ENCODE measurements around the gene GFRA3. TPM values are rescaled to one million over a fixed set of nuclear protein-coding genes. Genes with fewer than 3 reads are reported as not detected.
"Not testable (repeated sequence)": the region's sequence is repeated elsewhere in the genome, so short reads cannot be mapped to it uniquely, and the experiment has no call there.

GFRA3 gene
- total RNA-seq, 1 donor from 2014 or later = 0.82 TPM

GRCh38 chr5:138263581-138263980 is 10.8 kb downstream of the GFRA3 start:
- no peak for TF ChIP-seq CTCF (IDR thresholded peaks at IDR 0.05; ENCODE audit: borderline replicate concordance)

GRCh38 chr5:138258704-138259292 is 15.6 kb downstream of the GFRA3 start:
- no peaks in the 10 kb centered on the region for H3K4me1 ChIP-seq
- H3K36me3 ChIP-seq = no peaks in the 10 kb centered on the region
- no peak overlapping the region for H3K27ac ChIP-seq (replicated peaks)
- no peaks in the 10 kb centered on the region for H3K9me3 ChIP-seq (replicated peaks)
- no peak for TF ChIP-seq CTCF (IDR thresholded peaks at IDR 0.05; ENCODE audit: borderline replicate concordance)
- DNase-seq = no peak
- H3K27me3 ChIP-seq (ENCODE audit: low read depth) = peaks cover 6% of the 10 kb centered on the region
- H3K4me3 ChIP-seq = no peak overlapping the region
- intact Hi-C loops (cut with micrococcal nuclease) = no loop called here

More at GRCh38 chr5:138263581-138263980, 10.8 kb downstream of the GFRA3 start:
- Histone ChIP-seq H3K4me3 (no peak overlapping the region), H3K36me3 (no peaks in the 10 kb centered on the region), H3K27me3 (ENCODE audit: low read depth) (peaks cover 19% of the 10 kb centered on the region), H3K9me3 (replicated peaks) (no peaks in the 10 kb centered on the region), H3K4me1 (no peaks in the 10 kb centered on the region), H3K27ac (replicated peaks) (no peak overlapping the region)
- intact Hi-C loops (cut with micrococcal nuclease) = no loop called here
- no peak for DNase-seq

GRCh38 chr5:138257583-138257982 is 16.8 kb downstream of the GFRA3 start:
- intact Hi-C loops (cut with micrococcal nuclease) = no loop called here
- Histone ChIP-seq H3K4me3 (no peak overlapping the region), H3K27me3 (ENCODE audit: low read depth) (peaks cover 13% of the 10 kb centered on the region), H3K36me3 (no peaks in the 10 kb centered on the region), H3K4me1 (no peaks in the 10 kb centered on the region), H3K9me3 (replicated peaks) (no peaks in the 10 kb centered on the region), H3K27ac (replicated peaks) (no peak overlapping the region)
- no peak for DNase-seq
- no peak for TF ChIP-seq CTCF (IDR thresholded peaks at IDR 0.05; ENCODE audit: borderline replicate concordance)

- H3K4me1 ChIP-seq = no peaks in the 10 kb centered on the region
- H3K9me3 ChIP-seq (replicated peaks) = no peaks in the 10 kb centered on the region
- TF ChIP-seq CTCF (IDR thresholded peaks at IDR 0.05; ENCODE audit: borderline replicate concordance) = no peak
- H3K27ac ChIP-seq (replicated peaks) = no peak overlapping the region
- no peak overlapping the region for H3K4me3 ChIP-seq
- peaks cover 13% of the 10 kb centered on the region for H3K27me3 ChIP-seq (ENCODE audit: low read depth)
- intact Hi-C loops (cut with micrococcal nuclease) = no loop called here
- DNase-seq = no peak
- no peaks in the 10 kb centered on the region for H3K36me3 ChIP-seq
Measured at GRCh38 chr5:138252944-138253343, 21.5 kb downstream of the GFRA3 start.

- H3K9me3 ChIP-seq (replicated peaks); H3K27me3 ChIP-seq (ENCODE audit: low read depth); DNase-seq; intact Hi-C loops (cut with micrococcal nuclease); H3K4me1 ChIP-seq; H3K27ac ChIP-seq (replicated peaks); H3K4me3 ChIP-seq; H3K36me3 ChIP-seq: not testable (repeated sequence)
Measured at GRCh38 chr5:138247800-138248199, 26.6 kb downstream of the GFRA3 start.

- no peak for TF ChIP-seq CTCF (IDR thresholded peaks at IDR 0.05; ENCODE audit: borderline replicate concordance)
- no peaks in the 10 kb centered on the region for H3K9me3 ChIP-seq (replicated peaks)
- H3K4me1 ChIP-seq = peaks cover 7% of the 10 kb centered on the region
- H3K36me3 ChIP-seq = no peaks in the 10 kb centered on the region
- H3K27ac ChIP-seq (replicated peaks) = no peak overlapping the region
- no peak overlapping the region for H3K4me3 ChIP-seq
- H3K27me3 ChIP-seq (ENCODE audit: low read depth) = peaks cover 3% of the 10 kb centered on the region
- intact Hi-C loops (cut with micrococcal nuclease) = no loop called here
- no peak for DNase-seq
Measured at GRCh38 chr5:138246822-138247221, 27.6 kb downstream of the GFRA3 start.
